Fibroblast of the aortic adventitia (primary cell): ENCODE measurements around the gene SRXN1. TPM values are rescaled to one million over a fixed set of nuclear protein-coding genes. Genes with fewer than 3 reads are reported as not detected.
A peak's percentile ranks its signal among the peaks of the same experiment; 100 is the strongest.

Experiments used
- DNase-seq: peaks from one replicate; pipeline ENCODE4 v3.0.0-alpha.2; 2010; ENCODE audit warnings: low read depth
- H3K4me3 ChIP-seq: 2 replicates; pipeline ENCODE4 v1.5.1; 2011; ENCODE audit warnings: low read depth, mild to moderate bottlenecking, control low read depth, low read length, moderate library complexity
- CTCF ChIP-seq: IDR thresholded peaks from 2 replicates; pipeline ENCODE4 v1.5.1; 2011; ENCODE audit warnings: mild to moderate bottlenecking, low read length, control low read depth, inconsistent platforms; ENCODE audit not compliant: insufficient read depth
- total RNA-seq: library from RNA; depleted of rRNA; stranded (reverse); fragments of >200 nt; gene quantifications from 2 replicates; pipeline ENCODE4 v1.2.3, GENCODE V29; 2012; ENCODE audit warnings: low replicate concordance

The SRXN1 gene
- total RNA-seq, 1 donor = 67.9 TPM

GRCh38 chr20:655726-656624 is 3.0 kb upstream of the SRXN1 start:
- no peak for DNase-seq
- no peak for TF ChIP-seq CTCF
- no peak overlapping the region for H3K4me3 ChIP-seq

- TF ChIP-seq CTCF = no peak
- no peak overlapping the region for H3K4me3 ChIP-seq
- no peak for DNase-seq
Observed at GRCh38 chr20:654417-654750, 1.4 kb upstream of the SRXN1 start.

GRCh38 chr20:653590-654416 is 803 bp upstream of the SRXN1 start:
- no peak for TF ChIP-seq CTCF
- no peak for DNase-seq

GRCh38 chr20:652615-653109 is 338 bp downstream of the SRXN1 start:
- peak; percentile 45 for DNase-seq
- TF ChIP-seq CTCF = no peak
- H3K4me3 ChIP-seq = peak overlapping the region; percentile 82

More at GRCh38 chr20:653590-654416, 803 bp upstream of the SRXN1 start:
- H3K4me3 ChIP-seq = peak overlapping the region; percentile 82

- H3K4me3 ChIP-seq = peak overlapping the region; percentile 82
- peak; percentile 5 for TF ChIP-seq CTCF
- no peak for DNase-seq
Observed at GRCh38 chr20:651713-652614, 1.0 kb downstream of the SRXN1 start.

- peak overlapping the region; percentile 18 for H3K4me3 ChIP-seq
- peak; percentile 42 for DNase-seq
- peak; percentile 42 for TF ChIP-seq CTCF
Observed at GRCh38 chr20:650954-651353, 2.0 kb downstream of the SRXN1 start.
